Osteoblast (primary cell): Measurements from ENCODE around the gene CPT1B. TPM values are rescaled to one million over a fixed set of nuclear protein-coding genes. Genes with fewer than 3 reads are reported as not detected.

Experiments
- DNase-seq: peaks from one replicate; pipeline ENCODE4 v3.0.0; 2011; ENCODE audit warnings: low spot score, mixed read lengths; ENCODE audit not compliant: insufficient read length; ENCODE audit errors: missing footprints
- H2AFZ ChIP-seq: 2 replicates; pipeline ENCODE4 v1.6.0; 2011; ENCODE audit warnings: mild to moderate bottlenecking, low read length
- H3K27ac ChIP-seq: 2 replicates; pipeline ENCODE4 v1.5.1; 2011; ENCODE audit warnings: mild to moderate bottlenecking, low read depth, low read length, moderate library complexity
- H3K27me3 ChIP-seq: 2 replicates; pipeline ENCODE4 v1.6.0; 2012; ENCODE audit warnings: mild to moderate bottlenecking, control low read depth, inconsistent platforms, low read length, moderate library complexity; ENCODE audit not compliant: insufficient read depth
- H3K36me3 ChIP-seq: 2 replicates; pipeline ENCODE4 v1.5.1; 2011; ENCODE audit warnings: mild to moderate bottlenecking, low read length, control low read depth, moderate library complexity; ENCODE audit not compliant: insufficient read depth
- H3K4me1 ChIP-seq: 2 replicates; pipeline ENCODE4 v1.5.1; 2011; ENCODE audit warnings: mild to moderate bottlenecking, low read length, control low read depth, moderate library complexity; ENCODE audit not compliant: insufficient read depth
- H3K4me2 ChIP-seq: 2 replicates; pipeline ENCODE4 v1.6.0; 2011; ENCODE audit warnings: mild to moderate bottlenecking, low read length; ENCODE audit not compliant: insufficient read depth
- H3K4me3 ChIP-seq: fragments of 200-600 bp; sonication (generic); 3 replicates; pipeline ENCODE4 v1.5.1; 2012; ENCODE audit warnings: mild to moderate bottlenecking, low read length, inconsistent platforms; ENCODE audit not compliant: insufficient read depth
- H3K79me2 ChIP-seq: 2 replicates; pipeline ENCODE4 v1.6.0; 2012; ENCODE audit warnings: mild to moderate bottlenecking, low read length, control low read depth, inconsistent platforms; ENCODE audit not compliant: insufficient read depth
- H3K9me3 ChIP-seq: 2 replicates; pipeline ENCODE4 v1.5.1; 2011; ENCODE audit warnings: low read depth, low read length, control low read depth
- H4K20me1 ChIP-seq: 2 replicates; pipeline ENCODE4 v1.6.0; 2012; ENCODE audit warnings: mild to moderate bottlenecking, low read length, control low read depth; ENCODE audit not compliant: insufficient read depth
- CTCF ChIP-seq: IDR thresholded peaks from 2 replicates; pipeline ENCODE4 v1.5.1; 2011; ENCODE audit warnings: mild to moderate bottlenecking, low read depth, low read length, moderate library complexity; ENCODE audit errors: extremely low read depth
- total RNA-seq: library from RNA; depleted of rRNA; stranded (reverse); fragments of >200 nt; gene quantifications from 2 replicates; pipeline ENCODE4 v1.2.3, GENCODE V29; 2012

Gene CPT1B
- total RNA-seq, 1 donor, result 1.8 TPM

GRCh38 chr22:50606946-50607658 lies 28.9 kb upstream of the CPT1B start:
- no peak for TF ChIP-seq CTCF
- Histone ChIP-seq H3K79me2 (no peaks in the 10 kb centered on the region), H3K4me2 (no peak overlapping the region), H3K27me3 (peaks cover 17% of the 10 kb centered on the region), H4K20me1 (no peaks in the 10 kb centered on the region), H3K4me1 (no peaks in the 10 kb centered on the region), H2AFZ (no peak overlapping the region), H3K36me3 (no peaks in the 10 kb centered on the region), H3K4me3 (no peak overlapping the region), H3K27ac (no peak overlapping the region), H3K9me3 (no peaks in the 10 kb centered on the region)
- DNase-seq, result peak; percentile 76

- TF ChIP-seq CTCF, result no peak
- Histone ChIP-seq H2AFZ (no peak overlapping the region), H3K9me3 (no peaks in the 10 kb centered on the region), H3K36me3 (no peaks in the 10 kb centered on the region), H3K4me1 (no peaks in the 10 kb centered on the region), H4K20me1 (no peaks in the 10 kb centered on the region), H3K4me3 (no peak overlapping the region), H3K4me2 (no peak overlapping the region), H3K27me3 (peaks cover 23% of the 10 kb centered on the region), H3K79me2 (no peaks in the 10 kb centered on the region), H3K27ac (no peak overlapping the region)
- peak; percentile 88 for DNase-seq
Measured at GRCh38 chr22:50606165-50606945, 28.1 kb upstream of the CPT1B start.

GRCh38 chr22:50605613-50606074 lies 27.4 kb upstream of the CPT1B start:
- H4K20me1 ChIP-seq, result no peaks in the 10 kb centered on the region
- no peak overlapping the region for H3K4me2 ChIP-seq
- H3K36me3 ChIP-seq, result no peaks in the 10 kb centered on the region
- H3K9me3 ChIP-seq, result no peaks in the 10 kb centered on the region
- H3K4me1 ChIP-seq, result no peaks in the 10 kb centered on the region
- H2AFZ ChIP-seq, result no peak overlapping the region
- H3K4me3 ChIP-seq, result no peak overlapping the region
- no peak overlapping the region for H3K27ac ChIP-seq
- peak; percentile 72 for DNase-seq
- TF ChIP-seq CTCF, result no peak
- H3K79me2 ChIP-seq, result no peaks in the 10 kb centered on the region
- H3K27me3 ChIP-seq, result peaks cover 26% of the 10 kb centered on the region

GRCh38 chr22:50605002-50605612 lies 26.9 kb upstream of the CPT1B start:
- no peak for TF ChIP-seq CTCF
- peaks cover 26% of the 10 kb centered on the region for H3K27me3 ChIP-seq
- no peaks in the 10 kb centered on the region for H3K9me3 ChIP-seq
- H3K4me2 ChIP-seq, result no peak overlapping the region
- DNase-seq, result peak; percentile 80
- H3K4me1 ChIP-seq, result no peaks in the 10 kb centered on the region
- no peaks in the 10 kb centered on the region for H3K36me3 ChIP-seq
- no peaks in the 10 kb centered on the region for H4K20me1 ChIP-seq
- no peaks in the 10 kb centered on the region for H3K79me2 ChIP-seq
- H3K27ac ChIP-seq, result no peak overlapping the region
- H2AFZ ChIP-seq, result no peak overlapping the region
- no peak overlapping the region for H3K4me3 ChIP-seq
